ENCODE results near the gene NOP53. TPM values are rescaled to one million over a fixed set of nuclear protein-coding genes. Genes with fewer than 3 reads are reported as not detected.

Gene NOP53
- total and polyA plus RNA-seq, 4 donors: 25.8 to 85.5 (median 38.6) TPM

DNA sequence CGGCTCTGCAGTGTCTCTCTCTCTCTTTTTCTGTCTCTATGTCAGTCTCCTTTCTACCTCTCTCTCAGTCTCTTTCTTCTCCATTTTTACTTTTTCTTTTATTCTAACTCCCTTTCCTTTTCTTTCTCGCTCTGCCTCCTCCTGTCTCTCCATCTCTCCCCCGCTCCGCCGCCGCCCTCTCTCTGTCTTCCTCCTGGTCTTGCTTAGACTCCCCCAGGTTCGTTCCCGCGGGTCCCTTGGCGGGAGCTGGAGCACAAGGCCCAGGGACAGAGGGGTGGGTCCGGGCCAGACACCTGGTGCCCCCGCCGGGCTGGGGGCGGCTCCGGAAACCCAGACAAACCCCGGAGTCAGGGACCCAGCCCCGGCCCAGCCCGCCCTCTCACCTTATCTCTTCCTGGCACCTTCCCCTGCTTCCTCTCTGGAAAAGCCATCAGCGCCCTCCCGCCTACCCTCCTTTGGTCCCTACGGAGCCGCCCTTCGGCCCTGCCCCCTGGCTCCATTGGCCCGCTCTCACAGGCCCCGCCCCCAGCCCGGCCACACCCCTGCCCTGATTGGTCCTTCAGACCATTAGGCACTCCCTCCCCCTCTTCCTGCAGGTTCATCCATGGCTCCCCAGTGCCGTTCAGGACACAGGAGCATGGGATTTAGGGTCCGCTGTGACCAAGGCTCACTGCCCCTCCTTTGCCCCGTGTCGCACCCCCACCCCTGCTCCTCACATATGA is 15.4 kb upstream of the NOP53 start:
- H3K4me1 ChIP-seq (ENCODE audit: control insufficient read depth in 4 of 4, insufficient read depth in 4 of 4, low read length in 3 of 4): peaks cover 0 to 9% (median 5%) of the 10 kb centered on the region in 4 donors
- H3K4me3 ChIP-seq (ENCODE audit: low read depth in 1 of 3, low read length in 3 of 3): peak overlapping the region in 1 of 3 donors; percentile 4
- H3K27ac ChIP-seq (ENCODE audit: low read depth in 1 of 2, low read length in 2 of 2): peak overlapping the region in 1 of 2 donors; percentile 7
- peaks cover 0 to 4% (median 1%) of the 10 kb centered on the region in 4 donors for H3K27me3 ChIP-seq (ENCODE audit: control insufficient read depth in 4 of 4, insufficient read depth in 4 of 4, low read length in 3 of 4)
- H3K9ac ChIP-seq (ENCODE audit: low read depth in 1 of 2, low read length in 2 of 2): no peak overlapping the region
- H3K9me3 ChIP-seq (ENCODE audit: control insufficient read depth in 4 of 4, low read length in 3 of 4): no peaks in the 10 kb centered on the region
- WGBS: 20% methylated on average over 30 of the region's 30 CpGs
- TF ChIP-seq, protein P1, sequence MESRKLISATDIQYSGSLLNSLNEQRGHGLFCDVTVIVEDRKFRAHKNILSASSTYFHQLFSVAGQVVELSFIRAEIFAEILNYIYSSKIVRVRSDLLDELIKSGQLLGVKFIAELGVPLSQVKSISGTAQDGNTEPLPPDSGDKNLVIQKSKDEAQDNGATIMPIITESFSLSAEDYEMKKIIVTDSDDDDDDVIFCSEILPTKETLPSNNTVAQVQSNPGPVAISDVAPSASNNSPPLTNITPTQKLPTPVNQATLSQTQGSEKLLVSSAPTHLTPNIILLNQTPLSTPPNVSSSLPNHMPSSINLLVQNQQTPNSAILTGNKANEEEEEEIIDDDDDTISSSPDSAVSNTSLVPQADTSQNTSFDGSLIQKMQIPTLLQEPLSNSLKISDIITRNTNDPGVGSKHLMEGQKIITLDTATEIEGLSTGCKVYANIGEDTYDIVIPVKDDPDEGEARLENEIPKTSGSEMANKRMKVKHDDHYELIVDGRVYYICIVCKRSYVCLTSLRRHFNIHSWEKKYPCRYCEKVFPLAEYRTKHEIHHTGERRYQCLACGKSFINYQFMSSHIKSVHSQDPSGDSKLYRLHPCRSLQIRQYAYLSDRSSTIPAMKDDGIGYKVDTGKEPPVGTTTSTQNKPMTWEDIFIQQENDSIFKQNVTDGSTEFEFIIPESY (IDR thresholded peaks at IDR 0.05): no peak
- TF ChIP-seq NR2F2 (IDR thresholded peaks at IDR 0.05): peak; percentile 69
- DNase-seq (ENCODE audit: low spot score): peak; percentile 53
- no peaks in the 10 kb centered on the region for H3K36me3 ChIP-seq (ENCODE audit: control insufficient read depth in 4 of 4, insufficient read depth in 3 of 4, low read depth in 1 of 4, low read length in 3 of 4)

GRCh38 chr19:47730521-47730889 is 14.8 kb upstream of the NOP53 start:
- Histone ChIP-seq H3K4me1 (ENCODE audit: control insufficient read depth in 4 of 4, insufficient read depth in 4 of 4, low read length in 3 of 4) (peaks cover 0 to 9% (median 5%) of the 10 kb centered on the region in 4 donors), H3K4me3 (ENCODE audit: low read depth in 1 of 3, low read length in 3 of 3) (no peak overlapping the region), H3K27me3 (ENCODE audit: control insufficient read depth in 4 of 4, insufficient read depth in 4 of 4, low read length in 3 of 4) (peaks cover 0 to 4% (median 1%) of the 10 kb centered on the region in 4 donors), H3K36me3 (ENCODE audit: control insufficient read depth in 4 of 4, insufficient read depth in 3 of 4, low read depth in 1 of 4, low read length in 3 of 4) (no peaks in the 10 kb centered on the region), H3K9ac (ENCODE audit: low read depth in 1 of 2, low read length in 2 of 2) (no peak overlapping the region), H3K9me3 (ENCODE audit: control insufficient read depth in 4 of 4, low read length in 3 of 4) (no peaks in the 10 kb centered on the region), H3K27ac (ENCODE audit: low read depth in 1 of 2, low read length in 2 of 2) (no peak overlapping the region)
- TF ChIP-seq JUND (IDR thresholded peaks at IDR 0.05) (no peak), RAD21 (IDR thresholded peaks at IDR 0.05) (no peak), REST (IDR thresholded peaks at IDR 0.05) (no peak), GABPA (IDR thresholded peaks at IDR 0.05 in 1 of 2, conservative IDR thresholded peaks at IDR 0.05 in 1 of 2) (no peak), SP1 (IDR thresholded peaks at IDR 0.05) (no peak), NR2F2 (IDR thresholded peaks at IDR 0.05) (no peak), ATF3 (IDR thresholded peaks at IDR 0.05) (no peak), FOXA2 (IDR thresholded peaks at IDR 0.05) (no peak), EGR1 (IDR thresholded peaks at IDR 0.05; ENCODE audit: low read depth in 2 of 2) (no peak), HNF4A (conservative IDR thresholded peaks at IDR 0.05) (no peak)
- TF ChIP-seq, protein P1 (IDR thresholded peaks at IDR 0.05): no peak
- DNase-seq (ENCODE audit: low spot score): no peak
- WGBS: 88% methylated on average over 8 of the region's 8 CpGs
